ENCODE data around the gene PTPN5.

Gene PTPN5

GRCh38 chr11:18736590-18737148 is 54.9 kb downstream of the PTPN5 start:
- TF ChIP-seq TCF4 (CRISPR knock-in tag; IDR thresholded peaks at IDR 0.05; ENCODE audit: borderline replicate concordance) (no peak), BACH2 (CRISPR knock-in tag; IDR thresholded peaks at IDR 0.05; ENCODE audit: borderline replicate concordance) (no peak), GLIS3 (CRISPR knock-in tag; IDR thresholded peaks at IDR 0.05) (no peak), RARB (CRISPR knock-in tag; IDR thresholded peaks at IDR 0.05) (no peak), ZNF8 (CRISPR knock-in tag; IDR thresholded peaks at IDR 0.05) (no peak), ISL1 (CRISPR knock-in tag; IDR thresholded peaks at IDR 0.05) (no peak)
- TF ChIP-seq, protein P1, sequence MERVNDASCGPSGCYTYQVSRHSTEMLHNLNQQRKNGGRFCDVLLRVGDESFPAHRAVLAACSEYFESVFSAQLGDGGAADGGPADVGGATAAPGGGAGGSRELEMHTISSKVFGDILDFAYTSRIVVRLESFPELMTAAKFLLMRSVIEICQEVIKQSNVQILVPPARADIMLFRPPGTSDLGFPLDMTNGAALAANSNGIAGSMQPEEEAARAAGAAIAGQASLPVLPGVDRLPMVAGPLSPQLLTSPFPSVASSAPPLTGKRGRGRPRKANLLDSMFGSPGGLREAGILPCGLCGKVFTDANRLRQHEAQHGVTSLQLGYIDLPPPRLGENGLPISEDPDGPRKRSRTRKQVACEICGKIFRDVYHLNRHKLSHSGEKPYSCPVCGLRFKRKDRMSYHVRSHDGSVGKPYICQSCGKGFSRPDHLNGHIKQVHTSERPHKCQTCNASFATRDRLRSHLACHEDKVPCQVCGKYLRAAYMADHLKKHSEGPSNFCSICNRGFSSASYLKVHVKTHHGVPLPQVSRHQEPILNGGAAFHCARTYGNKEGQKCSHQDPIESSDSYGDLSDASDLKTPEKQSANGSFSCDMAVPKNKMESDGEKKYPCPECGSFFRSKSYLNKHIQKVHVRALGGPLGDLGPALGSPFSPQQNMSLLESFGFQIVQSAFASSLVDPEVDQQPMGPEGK (CRISPR knock-in tag; IDR thresholded peaks at IDR 0.05; ENCODE audit: borderline replicate concordance) = no peak
- ATAC-seq = no peak

- no peak for TF ChIP-seq ZNF565 (CRISPR knock-in tag; conservative IDR thresholded peaks at IDR 0.05; ENCODE audit: low read depth)
- TF ChIP-seq ZFP3 (CRISPR knock-in tag; IDR thresholded peaks at IDR 0.05) = no peak
- no peak for TF ChIP-seq CSDC2 (CRISPR knock-in tag; IDR thresholded peaks at IDR 0.05)
- no peak for TF ChIP-seq OSR1 (CRISPR knock-in tag; IDR thresholded peaks at IDR 0.05)
- TF ChIP-seq POU6F1 (CRISPR knock-in tag; IDR thresholded peaks at IDR 0.05; ENCODE audit: borderline replicate concordance, low read depth) = no peak
- no peak for ATAC-seq
These were observed 58.4 kb downstream of the PTPN5 start for GRCh38 chr11:18733202-18733601.

DNA sequence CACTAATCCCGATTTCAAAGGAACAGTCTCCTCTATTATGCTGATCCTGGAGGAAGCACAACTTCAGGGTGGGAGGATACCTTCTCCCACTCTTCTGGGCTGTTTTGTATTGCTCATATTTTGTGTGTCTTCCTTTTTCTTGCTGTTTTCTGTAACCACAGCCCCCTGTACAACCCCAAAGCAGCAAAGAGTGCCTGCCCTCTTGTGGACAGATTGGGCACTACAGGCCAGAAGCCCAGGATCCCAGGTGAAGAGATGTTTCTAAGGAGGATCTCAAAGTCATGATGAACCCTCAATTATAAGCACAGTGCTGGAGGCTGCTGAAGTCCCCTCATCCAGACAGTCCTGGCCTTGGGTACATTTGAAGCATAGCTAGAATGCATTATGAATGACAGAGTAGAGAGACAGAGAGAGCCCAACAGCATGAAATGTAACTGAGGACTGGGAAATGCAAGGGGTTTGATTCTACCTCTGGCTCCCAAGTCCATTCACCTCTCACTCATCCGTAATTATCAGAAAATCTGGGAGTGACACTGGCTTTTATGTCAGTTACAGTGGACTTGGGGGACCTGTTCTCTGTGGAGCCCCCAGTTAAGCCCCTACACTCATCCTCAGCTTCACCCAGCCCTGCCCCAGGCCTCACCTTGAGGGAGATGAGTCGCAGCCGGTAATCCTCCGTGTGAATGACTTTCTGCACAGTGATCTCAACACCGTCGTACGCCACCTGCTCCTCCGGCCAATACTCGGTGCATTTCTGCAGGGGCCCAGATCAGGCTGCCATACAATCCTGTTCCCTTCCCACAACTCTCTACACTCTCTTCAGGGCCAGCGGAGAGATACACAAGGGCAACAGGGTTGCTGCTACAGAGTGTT is 59.4 kb downstream of the PTPN5 start:
- TF ChIP-seq GLIS3 (CRISPR knock-in tag; IDR thresholded peaks at IDR 0.05) (no peak), TOX (CRISPR knock-in tag; IDR thresholded peaks at IDR 0.05; ENCODE audit: borderline replicate concordance) (no peak), POU6F1 (CRISPR knock-in tag; IDR thresholded peaks at IDR 0.05; ENCODE audit: borderline replicate concordance, low read depth) (no peak), CSRNP3 (CRISPR knock-in tag; IDR thresholded peaks at IDR 0.05) (no peak), ZC3H10 (CRISPR knock-in tag; IDR thresholded peaks at IDR 0.05) (no peak), CREB5 (CRISPR knock-in tag; IDR thresholded peaks at IDR 0.05; ENCODE audit: low read depth) (no peak), ISL1 (CRISPR knock-in tag; IDR thresholded peaks at IDR 0.05) (no peak), RARB (CRISPR knock-in tag; IDR thresholded peaks at IDR 0.05) (no peak), ESRRG (CRISPR knock-in tag; IDR thresholded peaks at IDR 0.05) (no peak), ZNF70 (CRISPR knock-in tag; IDR thresholded peaks at IDR 0.05) (no peak), SNAI2 (CRISPR knock-in tag; IDR thresholded peaks at IDR 0.05) (no peak), ARNTL (CRISPR knock-in tag; IDR thresholded peaks at IDR 0.05; ENCODE audit: borderline replicate concordance, low read depth) (no peak), ZFP30 (CRISPR knock-in tag; IDR thresholded peaks at IDR 0.05) (no peak), PPARA (CRISPR knock-in tag; IDR thresholded peaks at IDR 0.05; ENCODE audit: borderline replicate concordance) (no peak), BACH2 (CRISPR knock-in tag; IDR thresholded peaks at IDR 0.05; ENCODE audit: borderline replicate concordance) (no peak), CSDC2 (CRISPR knock-in tag; IDR thresholded peaks at IDR 0.05) (no peak), ZFP3 (CRISPR knock-in tag; IDR thresholded peaks at IDR 0.05) (no peak), ZNF8 (CRISPR knock-in tag; IDR thresholded peaks at IDR 0.05) (no peak)
- TF ChIP-seq, protein P2, sequence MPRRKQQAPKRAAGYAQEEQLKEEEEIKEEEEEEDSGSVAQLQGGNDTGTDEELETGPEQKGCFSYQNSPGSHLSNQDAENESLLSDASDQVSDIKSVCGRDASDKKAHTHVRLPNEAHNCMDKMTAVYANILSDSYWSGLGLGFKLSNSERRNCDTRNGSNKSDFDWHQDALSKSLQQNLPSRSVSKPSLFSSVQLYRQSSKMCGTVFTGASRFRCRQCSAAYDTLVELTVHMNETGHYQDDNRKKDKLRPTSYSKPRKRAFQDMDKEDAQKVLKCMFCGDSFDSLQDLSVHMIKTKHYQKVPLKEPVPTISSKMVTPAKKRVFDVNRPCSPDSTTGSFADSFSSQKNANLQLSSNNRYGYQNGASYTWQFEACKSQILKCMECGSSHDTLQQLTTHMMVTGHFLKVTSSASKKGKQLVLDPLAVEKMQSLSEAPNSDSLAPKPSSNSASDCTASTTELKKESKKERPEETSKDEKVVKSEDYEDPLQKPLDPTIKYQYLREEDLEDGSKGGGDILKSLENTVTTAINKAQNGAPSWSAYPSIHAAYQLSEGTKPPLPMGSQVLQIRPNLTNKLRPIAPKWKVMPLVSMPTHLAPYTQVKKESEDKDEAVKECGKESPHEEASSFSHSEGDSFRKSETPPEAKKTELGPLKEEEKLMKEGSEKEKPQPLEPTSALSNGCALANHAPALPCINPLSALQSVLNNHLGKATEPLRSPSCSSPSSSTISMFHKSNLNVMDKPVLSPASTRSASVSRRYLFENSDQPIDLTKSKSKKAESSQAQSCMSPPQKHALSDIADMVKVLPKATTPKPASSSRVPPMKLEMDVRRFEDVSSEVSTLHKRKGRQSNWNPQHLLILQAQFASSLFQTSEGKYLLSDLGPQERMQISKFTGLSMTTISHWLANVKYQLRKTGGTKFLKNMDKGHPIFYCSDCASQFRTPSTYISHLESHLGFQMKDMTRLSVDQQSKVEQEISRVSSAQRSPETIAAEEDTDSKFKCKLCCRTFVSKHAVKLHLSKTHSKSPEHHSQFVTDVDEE (CRISPR knock-in tag; IDR thresholded peaks at IDR 0.05) = no peak
- TF ChIP-seq, protein P1 (CRISPR knock-in tag; IDR thresholded peaks at IDR 0.05; ENCODE audit: borderline replicate concordance) = no peak
- peak; percentile 84 for ATAC-seq

Data from SK-N-SH treated with all-trans-retinoic acid at 6 μM for 48 hours (cell line).